GM18499 (cell line): Measurements from ENCODE around the gene DPF3.

Source experiments
- ATAC-seq: cut with Tn5 transposase; IDR thresholded peaks from one replicate; pipeline ENCODE4 v1.9.1; 2021; ENCODE audit warnings: moderate number of reproducible peaks; ENCODE audit not compliant: insufficient read depth, unreplicated experiment

Gene DPF3

DNA sequence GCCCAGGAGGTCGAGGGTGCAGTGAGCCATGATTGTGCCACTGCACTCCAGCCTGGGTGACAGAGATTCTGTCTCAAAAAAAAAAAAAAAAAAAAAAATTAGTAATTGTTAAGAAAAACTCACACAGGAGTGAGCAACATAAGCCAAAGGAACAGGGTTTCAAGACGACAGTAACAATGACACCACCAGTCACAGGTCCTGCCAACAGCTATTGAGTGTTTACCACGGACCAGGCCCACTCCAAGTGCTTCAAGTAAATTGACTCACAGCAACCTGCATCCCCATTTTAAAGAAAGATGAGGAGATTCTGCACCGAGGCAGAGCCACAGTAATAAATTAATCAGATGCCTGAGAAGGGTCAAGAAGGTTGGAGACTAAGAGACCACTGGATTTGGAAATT lies 194.5 kb downstream of the DPF3 start:
- no peak for ATAC-seq

DNA sequence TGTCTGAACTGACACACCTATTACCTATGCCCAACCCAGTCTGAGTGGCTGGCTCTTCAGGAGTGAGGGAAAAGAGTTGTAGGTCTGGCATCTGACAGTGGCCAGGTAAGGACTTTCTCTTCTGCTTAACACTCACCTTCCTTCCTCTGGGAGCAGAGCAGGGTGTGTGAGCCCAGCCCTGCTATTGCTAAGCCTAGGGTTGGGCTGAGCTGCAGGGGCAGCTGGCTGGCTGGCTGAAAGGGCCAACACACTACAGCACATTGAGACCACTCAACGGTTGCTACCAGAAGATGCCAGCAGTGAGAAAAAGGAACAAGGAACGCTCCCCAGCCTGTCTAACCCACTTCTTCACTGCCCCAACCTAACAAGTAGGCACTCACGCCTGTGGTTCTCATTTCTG lies 201.2 kb downstream of the DPF3 start:
- ATAC-seq = no peak

DNA sequence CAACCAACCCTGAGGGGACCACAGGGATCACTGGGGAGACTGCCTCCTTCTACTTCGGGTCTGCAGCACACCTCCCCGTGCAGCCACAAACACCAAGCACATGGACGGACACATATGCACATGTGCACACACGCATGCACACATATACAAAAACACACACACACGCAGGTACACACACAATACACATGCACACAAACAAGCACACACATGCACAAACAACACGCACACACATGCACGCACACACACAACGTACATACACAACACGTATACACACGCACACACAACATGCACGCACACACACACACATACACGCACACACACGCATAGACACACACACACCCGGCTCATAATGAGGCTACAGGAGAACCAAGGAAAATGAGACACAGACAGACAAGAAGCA lies 203.6 kb downstream of the DPF3 start:
- ATAC-seq = no peak

DNA sequence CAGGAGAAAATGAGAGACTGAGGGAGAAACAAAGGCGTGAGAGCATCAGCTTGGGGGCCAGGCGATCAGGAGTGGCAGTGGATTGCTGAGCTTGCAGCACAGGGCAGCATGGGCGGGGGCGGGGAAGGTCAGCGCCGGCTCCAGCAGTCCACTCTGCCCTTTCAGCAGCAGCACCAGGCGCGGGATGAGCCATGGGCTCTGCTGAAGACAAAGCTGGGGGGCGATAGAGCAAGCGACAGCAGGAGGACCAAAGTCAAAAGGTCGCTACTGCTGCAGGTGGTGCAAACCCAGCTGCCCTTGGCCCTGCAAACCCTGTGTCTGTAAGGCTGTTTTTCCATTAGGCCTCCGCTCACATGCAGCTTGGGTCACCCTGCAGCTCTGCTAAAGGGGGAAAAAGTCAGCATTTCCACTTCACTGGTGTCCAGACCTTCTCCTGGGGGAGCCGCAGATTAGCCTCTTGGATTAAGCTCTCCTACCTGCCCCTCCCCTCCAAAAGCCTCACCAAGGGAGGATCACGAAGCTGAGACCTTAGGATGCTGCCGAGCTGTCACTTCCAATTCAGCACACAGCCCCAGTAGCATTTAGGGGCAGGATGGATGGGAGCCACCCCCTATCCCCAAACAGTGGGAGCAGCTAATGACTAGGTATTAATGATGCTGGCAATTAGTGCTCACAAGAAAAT lies 204.8 kb downstream of the DPF3 start:
- ATAC-seq = no peak

DNA sequence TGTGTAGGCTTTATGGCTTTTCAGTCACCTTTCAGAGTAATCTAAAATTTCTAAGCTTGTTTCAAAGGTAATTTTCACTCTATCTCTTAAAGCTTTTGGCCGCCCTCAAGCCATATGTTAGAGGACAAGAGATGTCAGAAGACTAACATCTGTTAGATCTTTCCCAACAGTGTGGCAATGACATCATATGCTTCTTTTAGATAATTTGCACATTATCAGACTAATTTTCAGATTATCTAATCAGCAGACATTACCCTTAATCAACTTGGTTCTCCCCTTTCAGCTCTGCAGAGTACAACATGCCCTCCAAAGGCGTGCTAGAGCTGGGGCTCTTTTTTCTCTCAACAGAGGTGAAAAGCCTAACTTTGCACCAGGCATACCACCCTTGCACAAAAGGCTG lies 207.1 kb downstream of the DPF3 start:
- ATAC-seq = no peak

DNA sequence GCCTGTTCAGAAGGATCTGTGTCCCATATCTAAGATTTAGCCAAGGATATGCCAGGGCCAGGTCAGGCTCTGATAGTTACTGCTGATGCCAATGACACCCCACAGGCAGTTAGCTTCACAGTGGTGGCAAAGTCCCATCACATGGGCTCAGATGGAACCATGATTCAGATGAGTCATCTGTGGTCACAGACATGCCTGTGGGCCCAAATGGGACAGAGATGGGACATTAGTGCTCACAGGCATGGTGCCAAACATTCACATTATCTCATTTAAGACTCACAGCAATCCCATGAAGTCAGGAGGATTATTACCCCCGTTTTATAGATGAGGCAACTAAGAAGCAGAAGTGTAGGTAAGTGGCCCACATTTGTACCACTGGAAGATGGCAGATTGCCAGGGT lies 207.8 kb downstream of the DPF3 start:
- ATAC-seq = no peak

DNA sequence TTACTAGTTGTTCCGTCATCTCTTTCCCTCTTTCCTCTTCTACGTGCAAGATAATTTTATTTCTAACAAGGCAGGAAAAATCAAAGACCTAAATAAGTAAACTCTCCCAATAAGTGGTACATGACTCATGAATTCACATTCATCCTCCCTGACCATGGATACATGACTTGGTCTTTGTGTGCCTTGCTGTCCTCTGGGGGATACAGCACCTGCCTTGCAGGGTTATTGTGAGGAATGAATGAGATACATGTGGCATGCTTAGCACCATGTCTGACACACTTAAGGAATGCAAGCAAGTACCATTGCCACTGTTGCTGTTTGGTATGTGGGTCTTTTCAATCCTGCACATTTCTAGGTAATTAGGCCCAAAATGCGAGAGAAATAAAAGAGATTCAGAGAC lies 208.4 kb downstream of the DPF3 start:
- no peak for ATAC-seq

DNA sequence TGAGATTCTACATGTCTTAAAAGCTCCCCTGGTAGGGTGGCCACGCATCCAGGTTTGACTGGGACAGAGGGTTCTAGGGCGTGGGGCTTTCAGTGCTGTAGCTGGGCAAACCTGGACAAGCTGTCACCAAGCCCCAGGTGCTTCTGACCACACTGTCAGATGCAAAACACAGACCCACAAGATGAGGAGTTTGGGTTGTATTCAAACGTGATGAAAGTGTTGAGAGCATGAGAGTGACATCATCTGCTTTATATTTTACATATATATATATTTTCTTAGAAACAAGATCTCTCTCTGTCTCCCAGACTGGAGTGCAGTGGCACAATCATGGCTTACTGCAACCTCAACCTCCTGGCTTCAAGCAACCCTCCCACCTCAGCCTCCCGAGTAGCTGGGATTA lies 210.1 kb downstream of the DPF3 start:
- no peak for ATAC-seq

DNA sequence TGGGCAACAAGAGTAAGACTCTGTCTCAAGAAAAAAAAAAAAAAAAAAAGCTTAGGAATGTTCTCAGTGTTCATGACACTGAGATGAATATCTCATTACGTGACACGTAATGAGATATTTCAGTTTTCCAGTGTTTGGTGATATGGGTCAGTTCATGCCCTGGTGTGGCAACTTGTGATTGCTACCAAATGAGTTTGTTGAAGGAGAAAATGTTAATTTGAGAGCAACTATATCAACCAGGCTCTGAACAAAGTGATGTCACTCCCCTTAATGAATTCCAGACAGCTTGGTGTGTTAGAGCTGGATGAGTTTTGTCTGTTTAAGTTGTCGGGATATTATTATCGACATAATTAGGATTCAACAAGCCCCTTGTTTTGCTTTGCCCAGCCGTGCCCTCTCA lies 211.7 kb downstream of the DPF3 start:
- no peak for ATAC-seq

DNA sequence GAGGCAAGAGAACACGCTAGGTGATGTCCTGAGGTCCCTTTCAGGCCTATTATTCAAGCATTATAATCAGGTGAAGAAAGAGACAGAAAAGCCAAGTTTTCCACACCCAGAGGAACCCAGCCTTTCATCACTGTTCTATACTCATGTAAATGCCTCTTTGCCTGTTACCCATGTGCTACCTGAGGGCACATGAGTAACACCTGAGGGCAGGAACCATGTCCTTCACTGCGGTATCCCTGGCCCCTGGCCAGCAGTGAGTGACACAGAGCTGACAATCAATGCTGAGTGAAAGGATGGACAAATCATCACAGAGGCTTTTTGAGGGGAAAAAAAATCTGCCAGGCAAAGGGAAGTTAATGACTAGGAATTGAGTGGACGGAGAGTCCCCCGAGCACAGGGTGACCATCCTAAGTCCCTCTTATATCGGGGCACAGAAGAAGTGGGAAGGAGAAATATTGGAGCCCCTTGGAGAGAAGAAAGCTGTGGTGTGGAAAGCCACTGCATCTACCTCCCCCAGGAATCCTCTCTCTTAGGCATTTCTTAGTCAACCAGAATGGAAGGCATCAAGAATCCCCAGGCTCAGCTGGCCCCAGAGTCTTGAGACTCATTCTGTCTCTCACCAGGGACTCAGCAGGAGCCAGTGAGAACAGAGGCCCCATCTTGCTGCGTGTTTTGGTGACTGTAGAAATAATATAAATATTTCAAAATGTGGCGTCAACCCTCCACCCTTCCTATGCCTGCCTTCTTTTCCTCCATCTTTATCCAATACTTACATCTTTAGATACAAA lies 212.9 kb downstream of the DPF3 start:
- ATAC-seq = no peak

DNA sequence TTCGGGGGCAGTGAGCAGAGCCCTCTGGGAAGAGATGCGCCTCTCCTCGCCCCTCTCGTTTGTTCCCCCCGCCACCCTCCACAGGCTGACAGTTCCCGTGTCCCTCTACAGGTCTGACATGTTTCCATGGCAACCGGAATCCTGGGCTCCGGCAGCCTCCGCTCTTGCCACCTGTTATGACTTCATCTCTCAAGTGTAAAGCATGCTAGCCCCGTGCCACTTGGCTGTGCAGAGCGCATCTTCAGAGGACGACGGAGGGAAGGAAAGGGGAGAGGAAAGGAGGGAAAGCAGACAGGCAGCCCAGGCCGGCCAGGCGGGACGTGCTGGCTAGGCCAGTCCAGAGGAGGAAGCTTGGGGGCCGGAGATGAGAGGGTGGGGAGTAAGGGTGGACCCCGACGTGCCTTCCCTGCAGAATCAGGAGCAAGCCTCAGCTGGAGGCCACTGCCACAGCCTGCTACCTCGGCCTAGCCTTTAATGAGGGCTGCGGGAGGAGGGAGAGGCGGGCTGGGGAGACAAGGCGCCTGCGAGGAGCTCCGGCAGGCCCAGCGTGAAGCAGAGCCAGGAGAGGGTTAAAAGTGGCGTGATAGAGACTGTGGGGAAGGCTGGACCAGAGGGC lies 214.3 kb downstream of the DPF3 start:
- ATAC-seq = no peak

DNA sequence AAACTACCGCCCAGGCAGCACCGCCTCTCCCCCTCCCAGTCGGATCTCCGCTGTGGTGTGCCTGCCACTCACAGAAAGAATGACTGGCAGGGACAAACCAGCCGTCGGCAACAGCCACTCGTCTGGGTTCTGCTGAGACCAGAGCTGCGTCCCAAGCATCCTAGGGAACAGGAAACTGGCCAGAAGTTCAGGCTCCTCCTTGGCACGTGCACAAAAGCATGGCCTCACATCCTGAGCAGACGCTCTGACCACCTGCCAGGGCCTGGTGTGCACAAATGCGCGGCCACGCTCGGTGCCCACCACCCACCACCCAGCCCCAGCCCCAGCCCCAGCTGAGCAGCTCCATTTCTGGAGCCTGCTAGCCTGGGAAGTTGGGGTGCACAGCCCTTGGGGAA lies 214.8 kb downstream of the DPF3 start:
- ATAC-seq = no peak

DNA sequence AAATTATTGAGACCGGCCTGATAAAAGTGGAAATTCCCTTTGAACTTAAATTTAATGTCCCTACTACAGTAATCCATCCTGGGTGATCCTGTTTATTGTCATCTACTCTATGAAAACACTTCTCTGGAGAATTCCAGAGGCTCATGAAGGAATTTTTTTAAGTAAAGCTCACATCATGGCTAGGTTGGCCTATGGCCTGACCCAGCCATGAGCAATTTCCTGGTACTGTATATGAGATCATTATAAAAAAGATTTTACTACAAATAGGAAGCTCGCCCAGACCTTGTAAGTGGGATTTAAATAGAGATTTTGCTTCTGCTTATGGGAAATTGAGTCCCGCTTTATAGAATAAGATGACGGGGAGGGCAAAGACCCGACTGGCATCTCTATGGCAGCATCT lies 215.5 kb downstream of the DPF3 start:
- no peak for ATAC-seq

DNA sequence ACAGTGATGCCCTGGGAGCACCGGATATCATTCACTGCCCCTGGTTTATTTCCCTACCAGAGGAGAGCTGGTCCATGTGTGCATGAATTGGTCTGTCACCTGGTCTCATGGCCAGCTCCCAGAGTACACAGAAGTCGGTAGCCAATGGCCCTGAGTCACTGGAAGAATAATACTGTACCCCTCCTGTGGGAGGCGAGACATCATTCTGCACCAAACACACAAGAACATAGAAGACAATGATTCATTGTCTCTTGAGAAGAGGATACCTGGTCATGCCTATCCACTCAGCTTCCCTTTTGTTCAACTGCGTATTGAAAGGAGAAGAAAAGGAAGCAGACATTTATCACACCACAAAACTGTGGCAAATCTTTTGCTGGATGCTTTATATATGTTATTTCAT lies 216.2 kb downstream of the DPF3 start:
- ATAC-seq = no peak

DNA sequence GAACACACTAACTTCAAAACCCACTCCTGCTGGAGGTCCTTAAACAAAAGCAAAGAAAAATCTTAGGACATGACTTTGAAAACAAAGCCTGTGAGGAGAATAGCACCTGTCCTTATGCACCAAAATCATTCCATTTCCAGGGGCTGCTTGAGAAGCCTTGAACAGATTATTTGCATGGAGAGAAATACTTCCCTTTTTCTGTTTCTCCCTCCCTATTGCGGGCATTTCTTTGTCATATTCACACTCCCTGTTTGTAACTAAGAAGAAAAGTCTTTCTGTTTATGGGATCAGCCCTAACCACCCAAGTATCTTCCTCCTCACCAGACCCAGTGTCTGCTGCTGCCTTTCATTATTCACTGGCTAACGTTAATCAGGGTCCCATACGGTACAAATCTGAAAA lies 218.8 kb downstream of the DPF3 start:
- no peak for ATAC-seq

DNA sequence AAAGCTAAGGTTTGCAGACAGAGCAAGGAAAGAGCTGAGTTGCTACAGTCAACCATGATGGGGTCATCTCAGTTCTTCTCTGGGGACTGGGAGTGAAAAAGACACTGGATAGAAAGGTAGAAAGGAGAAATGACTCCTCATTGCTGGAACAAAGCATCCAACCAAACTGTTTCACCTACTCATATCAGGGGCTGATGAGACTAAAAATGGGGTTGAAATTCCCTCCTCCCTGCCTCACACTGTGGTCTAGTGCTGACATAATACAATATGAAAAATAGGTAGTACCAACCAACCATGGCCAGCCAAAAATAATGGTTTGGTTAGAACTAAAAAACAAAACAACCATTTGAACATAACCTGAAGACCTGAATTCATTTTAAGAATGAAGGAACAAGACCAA lies 220.7 kb downstream of the DPF3 start:
- no peak for ATAC-seq

DNA sequence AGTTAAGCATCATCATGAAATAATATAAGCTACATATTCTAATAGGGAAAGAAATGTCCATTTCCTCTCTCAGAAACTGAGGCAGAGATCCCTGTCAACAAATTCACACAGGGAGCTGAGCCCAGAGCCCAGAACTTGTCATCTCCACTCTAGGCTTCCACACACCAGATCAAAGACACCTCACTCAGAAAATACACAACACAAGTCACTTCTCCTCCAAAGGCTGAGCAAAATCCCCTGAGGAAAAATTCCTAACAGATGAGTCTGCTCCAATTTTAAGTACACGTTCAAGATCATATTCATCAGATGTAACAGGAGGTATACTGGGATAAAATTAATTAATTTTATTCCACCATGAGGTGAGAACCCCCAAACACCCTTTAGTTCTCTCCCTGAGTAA lies 227.3 kb downstream of the DPF3 start:
- ATAC-seq = no peak

DNA sequence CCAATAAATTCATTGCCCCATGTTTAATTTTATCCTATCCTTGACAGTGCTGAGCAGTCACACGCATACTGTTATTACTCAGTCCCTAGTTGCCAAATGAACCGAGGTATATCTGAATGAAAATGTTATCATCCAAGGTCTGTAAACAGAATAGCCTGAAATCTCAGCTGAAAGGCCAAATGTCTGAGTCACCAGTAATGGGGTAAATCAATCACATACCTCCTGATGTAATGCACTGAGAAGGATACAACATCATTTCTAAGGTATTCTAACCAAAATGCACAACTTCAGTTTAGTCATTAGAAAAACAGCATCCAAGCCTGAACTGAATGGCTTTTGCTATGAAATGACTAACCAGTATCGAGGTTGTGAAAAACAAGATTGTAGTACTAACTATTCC lies 228.6 kb downstream of the DPF3 start:
- no peak for ATAC-seq

DNA sequence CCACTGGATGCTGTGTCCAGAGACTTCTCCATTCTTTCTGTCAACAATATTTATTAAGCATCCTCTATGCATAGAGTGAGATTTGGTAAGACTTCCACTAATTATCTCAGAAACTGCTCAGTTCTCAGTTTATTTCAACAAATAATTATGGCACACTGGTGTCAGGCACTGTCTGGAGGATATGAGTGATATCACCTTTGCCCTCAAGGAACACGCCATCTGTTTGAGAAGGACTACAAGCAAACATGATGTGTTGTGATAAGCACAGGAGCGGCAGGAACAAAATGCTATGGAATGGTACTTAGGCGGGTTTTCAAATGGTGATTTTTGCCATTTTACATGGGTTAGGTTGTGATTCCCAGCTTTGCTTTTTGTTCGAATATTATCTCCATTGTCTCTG lies 229.2 kb downstream of the DPF3 start:
- no peak for ATAC-seq

DNA sequence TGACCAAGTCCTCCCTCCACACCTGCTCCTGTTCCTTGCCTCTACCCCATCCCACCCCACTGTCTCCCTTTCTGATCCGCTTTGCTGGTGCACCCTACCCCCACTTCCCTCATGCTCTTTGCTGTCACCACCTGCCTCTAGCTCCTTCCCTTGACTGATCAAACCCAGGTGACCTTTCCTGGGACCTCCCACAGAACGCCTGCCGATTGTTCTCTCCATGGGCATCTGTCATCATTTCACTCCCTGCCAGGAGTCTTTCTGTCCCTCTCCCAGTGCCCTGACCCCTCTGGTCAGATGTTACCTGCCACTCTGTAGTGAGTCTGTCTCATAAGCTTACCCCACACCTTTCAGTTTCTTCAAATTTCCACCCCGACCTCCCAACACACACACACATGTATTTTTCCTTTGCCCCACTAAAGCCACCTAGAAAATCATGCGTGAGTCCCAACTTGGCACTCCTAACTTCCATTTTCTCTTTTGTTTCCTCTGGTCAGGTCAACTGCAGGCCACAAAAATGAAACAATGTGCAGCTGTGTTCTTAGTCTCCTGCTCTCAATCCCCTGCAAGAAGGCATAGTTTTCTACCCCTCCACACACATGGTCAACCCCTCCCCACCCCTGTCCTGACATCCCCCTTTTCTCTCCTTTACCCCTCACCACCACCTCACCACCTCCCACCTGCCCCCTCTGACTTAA lies 229.8 kb downstream of the DPF3 start:
- ATAC-seq = no peak

DNA sequence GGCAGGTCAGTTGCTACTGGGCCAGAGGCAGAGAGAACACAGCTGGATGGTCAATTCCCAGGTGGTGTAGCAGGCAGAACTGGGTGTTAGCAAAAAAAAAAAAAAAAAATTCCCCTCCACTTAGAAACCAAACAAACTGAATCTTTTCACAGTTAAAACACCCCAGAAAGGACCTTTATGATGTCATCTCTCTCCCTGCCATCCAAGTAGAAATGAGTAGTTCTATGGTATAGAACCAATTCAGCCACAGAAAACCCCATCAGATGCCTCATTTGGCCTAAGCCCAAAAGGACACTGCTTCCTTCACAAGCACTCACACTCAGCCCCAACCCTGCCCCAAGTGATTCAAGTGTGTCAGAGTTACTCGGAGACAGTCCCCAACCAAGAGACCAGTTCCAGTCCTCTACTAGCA lies 230.8 kb downstream of the DPF3 start:
- no peak for ATAC-seq
